H1 (cell line): ENCODE measurements around the gene CALHM2. TPM values are rescaled to one million over a fixed set of nuclear protein-coding genes. Genes with fewer than 3 reads are reported as not detected.

Experiments
- CTCF ChIA-PET: fragments of 300-600 bp; sonication (Branson Sonifier 250); formaldehyde crosslinking; loops from one replicate; lab custom pipeline; 2021; ENCODE audit not compliant: partially characterized antibody; lab: Charles Lee
- POLR2A ChIA-PET: fragments of 300-600 bp; sonication (Branson Sonifier 250); formaldehyde crosslinking; loops from one replicate; lab custom pipeline; 2021; ENCODE audit warnings: inconsistent platforms; ENCODE audit not compliant: partially characterized antibody; lab: Charles Lee
- DNase-seq, 2 experiments: peaks; one replicate each; pipeline versions ENCODE4 v3.0.0 to v3.0.0-alpha.2; 2010 to 2022; ENCODE audit warnings: low spot score in 2 of 2, low read depth in 1 of 2, mixed read lengths in 1 of 2
- FAIRE-seq: peaks from 2 replicates; lab custom pipeline; 2011; peaks lifted over from hg19 to GRCh38; lab: Jason Lieb, UNC
- H2AFZ ChIP-seq: 2 replicates; pipeline ENCODE4 v1.8.1; 2012; ENCODE audit warnings: low read length, inconsistent platforms
- H2AK5ac ChIP-seq: 2 replicates; pipeline ENCODE4 v1.6.1; 2013; ENCODE audit warnings: low read depth, low read length
- H2BK120ac ChIP-seq: replicated peaks from 2 replicates; pipeline ENCODE3; 2013; ENCODE audit warnings: low read depth, low read length, inconsistent platforms
- H2BK12ac ChIP-seq: 2 replicates; pipeline ENCODE4 v1.6.1; 2013; ENCODE audit warnings: low read depth, low read length
- H2BK15ac ChIP-seq: 2 replicates; pipeline ENCODE4 v1.6.1; 2013; ENCODE audit warnings: low read length
- H2BK20ac ChIP-seq: 2 replicates; pipeline ENCODE4 v1.6.1; 2013; ENCODE audit warnings: low read length
- H2BK5ac ChIP-seq: 2 replicates; pipeline ENCODE4 v1.6.1; 2013; ENCODE audit warnings: low read depth, low read length
- H3K14ac ChIP-seq: 2 replicates; pipeline ENCODE4 v1.6.1; 2013; ENCODE audit warnings: inconsistent platforms; ENCODE audit not compliant: insufficient read length
- H3K18ac ChIP-seq: 2 replicates; pipeline ENCODE4 v1.6.1; 2013; ENCODE audit warnings: low read length; ENCODE audit errors: extremely low read depth
- H3K23ac ChIP-seq: 2 replicates; pipeline ENCODE4 v1.6.1; 2013; ENCODE audit warnings: inconsistent platforms; ENCODE audit not compliant: insufficient read length
- H3K23me2 ChIP-seq: 2 replicates; pipeline ENCODE4 v1.6.1; 2013; ENCODE audit warnings: low read depth, low read length
- H3K27ac ChIP-seq: 2 replicates; pipeline ENCODE4 v1.6.1; 2011; ENCODE audit warnings: low read depth, low read length, inconsistent platforms
- H3K27me3 ChIP-seq, 4 experiments: replicated peaks in 1 of 4; 1 replicate in 1 of 4; 2 replicates in 3 of 4; pipeline versions ENCODE4 v1.6.1 to v1.8.1; 2011 to 2013; ENCODE audit warnings: low read length in 3 of 4, mild to moderate bottlenecking in 3 of 4, inconsistent platforms in 2 of 4, mixed read lengths in 2 of 4, moderate library complexity in 1 of 4; ENCODE audit not compliant: control insufficient read depth in 3 of 4, insufficient read depth in 3 of 4; ENCODE audit errors: extremely low read depth in 1 of 4
- H3K36me3 ChIP-seq, 4 experiments: 2 replicates each; pipeline versions ENCODE4 v1.6.1 to v1.8.1; 2011 to 2013; ENCODE audit warnings: mild to moderate bottlenecking in 4 of 4, low read length in 3 of 4, moderate library complexity in 2 of 4, control low read depth in 1 of 4, inconsistent platforms in 1 of 4; ENCODE audit not compliant: insufficient read depth in 4 of 4, control insufficient read depth in 2 of 4
- H3K4ac ChIP-seq: replicated peaks from 2 replicates; pipeline ENCODE3; 2013; ENCODE audit warnings: low read length, low read depth, mixed read lengths, inconsistent platforms; ENCODE audit not compliant: insufficient read length
- H3K4me1 ChIP-seq, 4 experiments: replicated peaks in 1 of 4; 1 replicate in 1 of 4; 2 replicates in 3 of 4; pipeline versions ENCODE4 v1.6.1 to v1.8.1; 2011 to 2013; ENCODE audit warnings: low read length in 3 of 4, inconsistent platforms in 2 of 4, mixed read lengths in 1 of 4; ENCODE audit not compliant: insufficient read depth in 4 of 4, control insufficient read depth in 3 of 4
- H3K4me2 ChIP-seq, 2 experiments: 2 replicates each; pipeline versions ENCODE4 v1.6.1 to v1.8.1; 2011 to 2013; ENCODE audit warnings: low read depth in 2 of 2, low read length in 2 of 2, control low read depth in 1 of 2, inconsistent platforms in 1 of 2, mild to moderate bottlenecking in 1 of 2; ENCODE audit not compliant: insufficient read depth in 1 of 2
- H3K4me3 ChIP-seq, 4 experiments: fragments of 200-600, 300-600 bp in 1 of 4; sonication (generic), shearing (Covaris generic), sonication (Bioruptor Twin) in 1 of 4; 2 replicates each; pipeline versions ENCODE4 v1.5.1 to v1.8.1; 2011 to 2016; ENCODE audit warnings: low read length in 4 of 4, low read depth in 3 of 4, control low read depth in 2 of 4, inconsistent platforms in 2 of 4, mild to moderate bottlenecking in 2 of 4, mixed read lengths in 1 of 4, moderate library complexity in 1 of 4; ENCODE audit not compliant: insufficient read depth in 2 of 4; ENCODE audit errors: extremely low read depth in 1 of 4
- H3K56ac ChIP-seq: replicated peaks from 2 replicates; pipeline ENCODE3; 2013; ENCODE audit warnings: low read depth, mild to moderate bottlenecking, mixed read lengths, low read length, inconsistent platforms; ENCODE audit not compliant: insufficient read length
- H3K79me1 ChIP-seq: 2 replicates; pipeline ENCODE4 v1.6.1; 2013; ENCODE audit warnings: low read depth, low read length, control low read depth
- H3K79me2 ChIP-seq, 2 experiments: 2 replicates each; pipeline versions ENCODE4 v1.6.1 to v1.8.1; 2012 to 2013; ENCODE audit warnings: low read length in 2 of 2, mild to moderate bottlenecking in 2 of 2, inconsistent platforms in 1 of 2; ENCODE audit not compliant: insufficient read depth in 2 of 2, control insufficient read depth in 1 of 2
- H3K9ac ChIP-seq, 4 experiments: replicated peaks in 1 of 4; 1 replicate in 1 of 4; 2 replicates in 3 of 4; pipeline versions ENCODE4 v1.6.1 to v1.8.1; 2011 to 2013; ENCODE audit warnings: low read depth in 3 of 4, low read length in 3 of 4, control low read depth in 2 of 4, mild to moderate bottlenecking in 2 of 4, moderate library complexity in 2 of 4, inconsistent platforms in 1 of 4; ENCODE audit errors: extremely low read depth in 1 of 4
- H3K9me3 ChIP-seq, 2 experiments: 2 replicates each; pipeline versions ENCODE4 v1.6.1 to v1.8.1; 2012 to 2013; ENCODE audit warnings: mild to moderate bottlenecking in 2 of 2, moderate library complexity in 2 of 2, control low read depth in 1 of 2, inconsistent platforms in 1 of 2, low read depth in 1 of 2, low read length in 1 of 2, mixed read lengths in 1 of 2; ENCODE audit not compliant: insufficient read depth in 2 of 2
- H4K20me1 ChIP-seq, 2 experiments: replicated peaks in 1 of 2; 2 replicates each; pipeline versions ENCODE3 to v1.8.1; 2011 to 2013; ENCODE audit warnings: inconsistent platforms in 2 of 2, low read length in 2 of 2, mild to moderate bottlenecking in 1 of 2; ENCODE audit not compliant: insufficient read depth in 2 of 2, control insufficient read depth in 1 of 2
- H4K5ac ChIP-seq: 2 replicates; pipeline ENCODE4 v1.6.1; 2013; ENCODE audit warnings: low read length, low read depth, mixed read lengths, inconsistent platforms; ENCODE audit not compliant: insufficient read length
- H4K8ac ChIP-seq: 2 replicates; pipeline ENCODE4 v1.8.0; 2013; ENCODE audit warnings: mild to moderate bottlenecking, moderate library complexity, low read length, inconsistent platforms; ENCODE audit not compliant: insufficient read depth; ENCODE audit errors: extremely low read depth
- H4K91ac ChIP-seq: replicated peaks from 2 replicates; pipeline ENCODE3; 2013; ENCODE audit warnings: low read length, mixed read lengths, inconsistent platforms; ENCODE audit not compliant: insufficient read length
- HDAC2 ChIP-seq, 2 experiments: fragments of 300-600 bp in 1 of 2; sonication (generic) in 1 of 2; IDR thresholded peaks; 2 replicates each; pipeline ENCODE4 v1.6.1; 2011 to 2012; ENCODE audit warnings: low read depth in 2 of 2, low read length in 2 of 2, mild to moderate bottlenecking in 2 of 2, moderate library complexity in 2 of 2, borderline replicate concordance in 1 of 2, inconsistent platforms in 1 of 2
- RAD21 ChIP-seq, 2 experiments: IDR thresholded peaks in 1 of 2; conservative IDR thresholded peaks in 1 of 2; 2 replicates each; pipeline ENCODE4 v1.6.1; 2011; ENCODE audit warnings: low read depth in 2 of 2, low read length in 2 of 2, improper control_type of control experiment in 1 of 2, inconsistent platforms in 1 of 2, mild to moderate bottlenecking in 1 of 2, moderate library complexity in 1 of 2
- RFX5 ChIP-seq: IDR thresholded peaks from 2 replicates; pipeline ENCODE4 v1.6.1; 2011; ENCODE audit warnings: low read depth, low read length, improper control_type of control experiment, borderline replicate concordance
- SP1 ChIP-seq: IDR thresholded peaks from 2 replicates; pipeline ENCODE4 v1.6.1; 2011; ENCODE audit warnings: low read depth, low read length
- ZNF274 ChIP-seq: IDR thresholded peaks from 2 replicates; pipeline ENCODE4 v1.7.0; 2012; ENCODE audit warnings: low read length, borderline replicate concordance; ENCODE audit errors: extremely low read depth
- WGBS, 2 experiments: shearing (Covaris generic) in 1 of 2; methylation state at CpG; one replicate each; pipeline versions ENCODE4 v1.1.6 to v1.1.7; 2013 to 2015; ENCODE audit warnings: low lambda C conversion rate in 2 of 2, mixed read lengths in 2 of 2, inconsistent platforms in 1 of 2, low coverage in 1 of 2, missing lambda C conversion rate in 1 of 2; ENCODE audit not compliant: insufficient replicate concordance in 2 of 2, insufficient coverage in 1 of 2, insufficient read length in 1 of 2; ENCODE audit errors: extremely low coverage in 1 of 2, missing lambda C conversion rate in 1 of 2; 5-methylcytosine and 5-hydroxymethylcytosine counted together
- polyA plus RNA-seq, 7 experiments: library from polyadenylated mRNA; depleted of rRNA in 3 of 7; stranded (reverse) in 5 of 7; unstranded in 2 of 7; fragments of >200 nt in 5 of 7; fragments of 200-250 nt in 2 of 7; gene quantifications; 1 replicate in 5 of 7; 2 replicates in 1 of 7; 4 replicates in 1 of 7; pipeline versions ENCODE4 v1.2.1 to v1.2.3, GENCODE V29; 2011 to 2013; ENCODE audit warnings: missing spikeins in 2 of 7, mixed read lengths in 2 of 7
- total RNA-seq: library from RNA; stranded (reverse); fragmentation: NEBNext Ultra II Directional; extraction: Animal tissue kit (Norgen Biotek cat#: 25700); gene quantifications from 2 replicates; pipeline ENCODE4 v1.2.1, GENCODE V29; 2021

The CALHM2 gene
- total and polyA plus RNA-seq, 2 of the 8 experiments (the other 6 are each of a cell fraction or from before 2014, with no cell fraction given), result 1.2 to 2.4 TPM

GRCh38 chr10:103480521-103480920 lies 28.4 kb upstream of the CALHM2 start:
- peak overlapping the region; percentile 78; the same call in 1 of the 2 replicates for H4K8ac ChIP-seq
- H3K14ac ChIP-seq, result no peak overlapping the region
- H3K4me2 ChIP-seq, result no peak overlapping the region
- TF ChIP-seq ZNF274 (no peak), RAD21 (IDR thresholded peaks at IDR 0.05 in 1 of 2, conservative IDR thresholded peaks at IDR 0.05 in 1 of 2; ENCODE audit: low read depth in 2 of 2, low read length in 2 of 2) (no peak), RFX5 (no peak), HDAC2 (IDR thresholded peaks at IDR 0.05; ENCODE audit: borderline replicate concordance in 1 of 2, low read depth in 2 of 2, low read length in 2 of 2) (no peak), SP1 (no peak)
- H2AFZ ChIP-seq, result no peak overlapping the region
- no peaks in the 10 kb centered on the region for H4K20me1 ChIP-seq
- no peaks in the 10 kb centered on the region for H3K9me3 ChIP-seq
- H3K56ac ChIP-seq, result no peak overlapping the region
- no peaks in the 10 kb centered on the region for H3K79me1 ChIP-seq
- H3K79me2 ChIP-seq, result no peaks in the 10 kb centered on the region
- WGBS, 2 experiments, result 87% methylated on average over 5 of the region's 5 CpGs; no CpG with 5 or more reads in 1 of the 2 experiments
- H2BK5ac ChIP-seq, result no peak overlapping the region
- no peak for DNase-seq
- H3K23me2 ChIP-seq, result no peaks in the 10 kb centered on the region
- no peak overlapping the region for H4K5ac ChIP-seq
- no peak overlapping the region for H2AK5ac ChIP-seq
- no peak overlapping the region for H2BK15ac ChIP-seq
- H3K4me3 ChIP-seq, result no peak overlapping the region
- no peak overlapping the region for H3K4ac ChIP-seq
- H3K4me1 ChIP-seq, result peaks cover 0 to 12% (median 7%) of the 10 kb centered on the region in 4 experiments; a peak in 5 of 7 replicates
- ChIA-PET POLR2A (interaction anchor here (0.9 kb wide), 1 partner anchor 48 kb away, joined by 3 read pairs; no protein-coding TSS in a partner anchor), CTCF (interaction anchor here (1.0 to 6.3 kb wide), 12 partner anchors 9 to 205 kb away, joined by 3 to 34 read pairs (median 4); partner anchors contain the start of gene CALHM1)
- H2BK120ac ChIP-seq, result no peak overlapping the region
- H3K36me3 ChIP-seq, result no peaks in the 10 kb centered on the region
- no peak for FAIRE-seq
- H3K23ac ChIP-seq, result no peak overlapping the region
- H4K91ac ChIP-seq, result no peak overlapping the region
- H3K18ac ChIP-seq, result no peak overlapping the region
- no peaks in the 10 kb centered on the region; a peak in 2 of 7 replicates for H3K27me3 ChIP-seq
- no peak overlapping the region for H2BK12ac ChIP-seq
- no peak overlapping the region for H3K9ac ChIP-seq
- no peak overlapping the region for H2BK20ac ChIP-seq
- no peak overlapping the region for H3K27ac ChIP-seq
